GM19397 (cell line): Measurements from ENCODE around the gene CLIC4.
"Not testable (repeated sequence)": the region's sequence is repeated elsewhere in the genome, so short reads cannot be mapped to it uniquely, and the experiment has no call there.

Source experiments
- ATAC-seq: cut with Tn5 transposase; IDR thresholded peaks from one replicate; pipeline ENCODE4 v1.9.1; 2021; ENCODE audit warnings: mild to moderate bottlenecking, moderate library complexity; ENCODE audit not compliant: unreplicated experiment

CLIC4 gene

GRCh38 chr1:24871306-24871901, 126.2 kb downstream of the CLIC4 start:
- ATAC-seq, result no peak

DNA sequence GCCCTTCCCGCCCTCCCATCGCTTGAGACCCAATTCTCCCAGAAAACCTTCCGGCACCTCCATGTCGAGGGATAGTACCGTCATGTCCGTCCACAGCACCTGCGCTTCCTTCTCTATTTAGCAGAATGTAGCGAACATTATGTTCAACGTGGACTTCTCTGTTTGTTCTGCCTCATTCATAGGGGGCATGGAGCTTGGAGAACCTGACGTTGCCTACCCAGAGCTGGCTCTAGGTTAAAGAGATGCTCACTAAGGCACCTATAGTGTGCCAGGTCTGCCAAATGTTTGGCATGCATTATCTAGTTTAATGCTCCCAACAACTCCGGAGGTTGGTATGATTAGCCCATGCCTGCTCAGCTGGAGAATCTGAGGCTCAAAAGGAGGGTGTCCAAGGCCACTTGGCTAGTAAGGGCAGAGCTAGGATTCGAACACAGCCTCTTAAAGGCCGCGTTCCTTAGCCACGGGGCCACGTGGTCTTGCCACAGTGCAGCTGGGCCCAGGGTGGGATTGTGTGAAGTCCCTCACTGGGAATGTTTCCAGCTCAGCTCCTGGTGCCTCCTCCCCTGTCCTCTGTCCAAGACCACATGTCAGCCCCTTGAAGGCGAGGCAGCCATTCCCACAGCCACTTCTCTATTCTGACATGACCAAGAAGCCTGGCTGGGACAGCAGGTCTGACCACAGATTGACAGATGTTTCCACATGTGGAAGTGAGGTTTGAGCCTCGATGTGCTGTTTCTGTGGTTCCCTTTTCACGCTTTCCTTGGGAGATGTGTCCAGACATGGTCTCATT, 127.0 kb downstream of the CLIC4 start:
- ATAC-seq, result no peak

DNA sequence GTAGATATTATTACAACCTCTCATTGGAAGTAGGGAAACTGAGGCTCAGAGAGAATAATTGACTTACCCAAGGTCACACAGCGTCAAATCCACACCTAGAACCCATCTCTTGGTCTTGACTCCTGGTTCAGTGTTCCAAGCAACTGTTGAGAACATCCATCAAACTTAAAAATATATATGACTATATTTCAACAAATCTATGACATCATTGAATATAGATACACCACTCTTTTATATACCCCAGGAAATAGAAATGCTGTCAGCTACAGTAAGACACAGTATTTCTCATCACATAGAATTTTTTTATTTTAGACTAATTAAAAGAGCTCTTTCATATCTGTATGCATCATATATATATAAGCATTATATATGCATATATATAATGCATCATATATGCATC, 127.9 kb downstream of the CLIC4 start:
- ATAC-seq, result no peak

GRCh38 chr1:24874056-24874455, 128.8 kb downstream of the CLIC4 start:
- no peak for ATAC-seq

DNA sequence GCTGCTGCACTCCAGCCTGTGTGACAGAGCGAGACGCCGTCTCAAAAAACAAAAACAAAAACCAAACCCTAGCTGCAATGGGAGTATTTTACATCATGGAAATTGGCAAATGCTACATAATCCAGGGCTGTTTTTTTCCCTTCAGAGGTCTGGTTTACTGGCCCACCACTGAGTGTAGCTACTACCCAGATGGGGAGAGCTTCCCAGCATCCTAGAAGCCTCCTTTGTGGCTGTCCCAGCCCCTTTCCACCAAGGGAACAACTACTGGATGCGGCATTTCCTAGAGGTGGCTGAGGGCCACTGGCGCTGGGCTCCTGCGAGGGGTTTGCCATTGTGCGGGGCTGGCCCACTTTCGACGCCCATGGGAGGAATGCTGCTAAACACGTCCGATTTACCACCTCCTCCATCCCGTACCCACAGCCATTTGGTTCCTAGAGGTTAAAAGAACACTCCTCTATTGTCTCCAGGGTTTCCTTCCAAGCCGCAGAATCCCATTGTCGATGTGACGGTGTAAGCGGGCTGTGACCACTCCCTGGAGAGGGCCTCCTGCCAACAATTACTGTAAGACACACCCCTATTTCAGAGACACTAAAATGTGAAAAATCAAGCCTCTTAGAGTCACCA, 129.5 kb downstream of the CLIC4 start:
- no peak for ATAC-seq

DNA sequence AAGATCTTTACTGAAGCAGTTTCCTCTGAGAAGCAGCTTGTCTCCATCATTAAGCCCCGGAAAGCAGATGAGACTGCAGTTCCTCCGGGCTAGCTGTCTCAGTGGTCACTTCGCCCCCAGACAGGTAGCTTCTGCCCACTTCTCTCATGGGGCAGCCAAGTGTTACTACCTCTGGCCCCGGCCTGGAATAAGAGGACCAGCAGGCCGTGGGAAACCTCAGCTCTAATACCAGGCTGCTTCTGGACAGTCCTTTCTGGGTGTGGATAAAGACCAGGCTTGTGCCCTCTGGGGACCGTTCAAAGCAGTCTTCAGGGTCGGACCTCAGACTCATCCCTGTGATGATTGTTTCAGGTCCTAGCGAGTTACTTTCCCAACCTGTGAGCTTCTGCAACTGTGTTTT, 130.0 kb downstream of the CLIC4 start:
- no peak for ATAC-seq

- ATAC-seq, result no peak
Observed at GRCh38 chr1:24875991-24876506, 130.8 kb downstream of the CLIC4 start.

GRCh38 chr1:24878045-24878444, 132.8 kb downstream of the CLIC4 start:
- ATAC-seq, result no peak

GRCh38 chr1:24878775-24879742, 133.8 kb downstream of the CLIC4 start:
- ATAC-seq, result no peak

GRCh38 chr1:24881034-24881433, 135.8 kb downstream of the CLIC4 start:
- no peak for ATAC-seq

DNA sequence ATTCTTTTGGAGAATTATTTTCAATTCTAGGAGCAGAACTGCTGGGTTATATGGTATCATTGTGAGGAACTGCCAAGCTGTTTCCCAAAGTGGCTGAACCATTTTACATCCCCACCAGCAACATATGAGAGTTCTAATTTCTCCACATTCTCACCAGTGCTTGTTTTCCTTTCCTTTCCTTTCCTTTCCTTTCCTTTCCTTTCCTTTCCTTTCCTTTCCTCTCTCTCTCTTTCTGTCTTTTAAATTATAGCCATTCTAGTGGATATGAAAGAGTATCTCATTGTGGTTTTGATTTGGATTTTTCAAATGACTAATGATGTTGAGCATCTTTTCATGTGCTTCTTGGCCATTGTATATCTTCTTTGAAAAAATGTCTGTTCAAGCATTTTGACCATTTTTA, 139.5 kb downstream of the CLIC4 start:
- ATAC-seq, result no peak

GRCh38 chr1:24886241-24886640, 141.0 kb downstream of the CLIC4 start:
- no peak for ATAC-seq

DNA sequence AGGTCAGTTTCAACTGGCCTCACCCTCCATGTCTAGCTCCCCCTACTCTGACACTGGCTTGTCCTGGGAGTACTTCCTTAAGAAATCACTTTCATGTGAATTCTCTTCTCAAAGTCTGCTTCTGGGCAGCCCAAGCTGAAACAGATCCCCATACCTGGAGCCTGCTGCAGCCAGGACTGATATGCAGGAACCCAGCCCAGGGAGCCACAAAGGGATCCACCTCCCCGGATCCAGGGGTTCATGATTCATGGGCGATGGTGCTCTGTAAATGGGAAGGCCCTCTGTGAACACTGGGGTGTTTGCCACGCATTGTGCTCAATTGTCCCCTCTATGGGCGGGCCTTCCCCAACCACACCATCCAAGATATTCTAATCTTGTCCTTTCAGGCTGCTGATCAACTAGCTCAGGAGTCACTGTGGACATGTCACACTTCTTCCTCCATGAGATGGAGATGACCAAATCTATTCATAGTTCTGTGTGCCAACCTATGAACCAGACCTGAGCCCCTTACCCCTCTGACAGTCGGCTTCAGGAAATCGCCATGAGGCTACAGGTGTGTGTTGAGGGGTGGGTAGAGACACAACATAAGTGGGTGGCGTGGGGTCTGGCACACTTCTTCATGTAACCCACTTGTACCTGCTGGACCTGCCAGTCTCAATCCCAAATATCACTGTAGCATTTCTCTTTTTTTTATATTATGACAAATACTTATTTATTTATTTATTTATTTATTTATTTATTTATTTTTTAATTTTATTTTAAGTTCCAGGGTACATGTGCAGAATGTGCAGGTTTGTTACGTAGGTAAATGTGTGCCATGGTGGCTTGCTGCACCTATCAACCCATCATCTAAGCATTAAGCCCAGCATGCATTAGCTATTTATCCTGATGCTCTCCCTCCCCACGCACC, 143.1 kb downstream of the CLIC4 start:
- ATAC-seq, result no peak

DNA sequence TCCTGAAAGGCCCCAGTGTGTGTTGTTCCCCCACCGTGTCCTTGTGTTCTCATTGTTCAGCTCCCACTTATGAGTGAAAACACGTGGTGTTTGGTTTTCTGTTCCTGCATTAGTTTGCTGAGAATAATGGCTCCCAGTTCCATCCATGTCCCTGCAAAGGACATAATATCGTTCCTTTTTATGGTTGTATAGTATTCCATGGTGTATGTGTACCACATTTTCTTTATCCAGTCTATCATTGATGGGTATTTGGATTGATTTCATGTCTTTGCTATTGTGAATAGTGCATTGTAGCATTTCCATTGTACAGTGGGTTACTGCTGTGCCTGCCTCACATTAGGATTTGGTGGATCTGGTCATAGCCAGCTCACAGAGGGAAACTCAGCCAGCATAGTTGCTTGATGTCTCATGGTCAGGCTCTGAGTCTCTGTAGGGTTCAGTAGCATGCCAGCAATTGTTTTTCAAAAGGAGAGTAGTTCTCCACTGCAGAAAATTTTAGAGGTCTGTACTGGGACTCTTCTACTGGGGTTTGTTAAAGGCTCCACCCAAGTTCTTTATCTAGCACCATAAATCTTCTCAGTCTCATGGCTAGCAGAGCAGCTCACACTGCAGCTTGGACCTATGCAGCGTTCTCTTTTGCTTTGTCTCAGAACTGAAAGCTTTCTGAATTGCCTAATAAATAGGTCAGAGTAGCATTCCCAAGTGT, 143.9 kb downstream of the CLIC4 start:
- ATAC-seq, result no peak

GRCh38 chr1:24890887-24891286, 145.6 kb downstream of the CLIC4 start:
- no peak for ATAC-seq

DNA sequence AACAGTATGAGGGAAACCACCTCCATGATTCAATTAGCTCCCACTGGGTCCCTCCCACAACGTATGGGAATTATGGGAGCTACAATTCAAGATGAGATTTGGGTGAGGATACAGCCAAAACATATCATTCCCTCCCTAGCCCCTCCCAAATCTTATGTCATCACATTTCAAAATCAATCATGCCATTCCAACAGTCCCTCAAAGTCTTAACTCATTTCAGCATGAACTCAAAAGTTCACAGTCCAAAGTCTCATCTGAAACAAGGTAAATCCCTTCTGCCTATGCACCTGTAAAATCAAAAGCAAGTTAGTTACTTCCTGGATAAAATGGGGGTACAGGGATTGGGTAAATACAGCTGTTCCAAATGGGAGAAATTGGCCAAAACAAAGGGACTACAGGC, 146.1 kb downstream of the CLIC4 start:
- not testable (repeated sequence) for ATAC-seq

DNA sequence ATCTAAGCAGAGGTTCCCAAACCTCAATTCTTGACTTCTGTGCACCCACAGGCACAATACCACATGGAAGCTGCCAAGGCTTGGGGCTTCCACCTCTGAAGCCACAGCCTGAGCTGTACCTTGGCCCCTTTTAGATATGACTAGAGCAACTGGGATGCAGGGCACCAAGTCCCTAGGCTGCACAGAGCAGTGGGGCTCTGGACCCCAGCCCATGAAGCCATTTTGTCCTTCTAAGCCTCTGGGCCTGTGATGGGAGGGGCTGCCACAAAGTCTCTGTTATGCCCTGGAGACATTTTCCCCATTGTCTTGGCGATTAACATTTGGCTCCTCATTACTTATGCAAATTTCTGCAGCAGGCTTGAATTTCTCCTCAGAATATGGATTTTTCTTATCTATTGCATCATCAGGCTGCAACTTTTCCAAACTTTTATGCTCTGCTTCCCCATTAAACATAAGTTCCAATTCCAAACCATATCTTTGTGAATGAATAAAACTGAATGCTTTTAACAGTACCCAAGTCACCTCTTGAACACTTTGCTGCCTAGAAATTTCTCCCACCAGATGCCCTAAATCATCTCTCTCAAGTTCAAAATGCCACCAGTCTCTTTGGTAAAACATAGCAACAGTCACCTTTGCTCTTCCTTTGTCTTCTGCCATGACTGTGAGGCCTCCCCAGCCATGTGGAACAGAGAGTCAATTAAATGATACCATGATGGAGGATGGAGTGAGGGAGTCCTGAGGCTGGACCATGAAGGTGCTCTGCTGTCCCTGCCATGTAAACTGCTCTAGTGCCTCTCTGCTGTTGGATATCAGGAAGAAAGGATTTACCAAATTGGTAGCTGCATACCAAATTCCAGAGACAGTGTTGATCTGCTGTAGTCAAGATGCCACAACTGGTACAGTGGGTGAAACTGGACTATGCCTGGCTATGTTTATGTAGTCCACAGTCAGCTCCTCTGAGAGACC, 147.2 kb downstream of the CLIC4 start:
- no peak for ATAC-seq

- no peak for ATAC-seq
Observed at GRCh38 chr1:24893431-24893830, 148.2 kb downstream of the CLIC4 start.
